Esophagus muscularis mucosa (tissue), 4 donors: ENCODE results near the gene REG3A. TPM values are rescaled to one million over a fixed set of nuclear protein-coding genes. Genes with fewer than 3 reads are reported as not detected.

Experiments used
- DNase-seq: peaks from one replicate; pipeline ENCODE4 v3.0.0-alpha.2; 2017; ENCODE audit errors: extremely low spot score
- H3K27ac ChIP-seq, 4 donors: fragments of 200-600 bp; sonication (generic); replicated peaks in 1 of 4; 1 replicate in 3 of 4; 2 replicates in 1 of 4; pipeline ENCODE4 v1.5.1; 2016 to 2019; ENCODE audit warnings: mild to moderate bottlenecking in 1 of 4
- H3K27me3 ChIP-seq, 4 donors: fragments of 200-600 bp; sonication (generic); one replicate each; pipeline versions ENCODE4 v1.5.1 to v1.6.0; 2016 to 2019
- H3K36me3 ChIP-seq, 4 donors: fragments of 200-600 bp; sonication (generic); one replicate each; pipeline ENCODE4 v1.5.1; 2016 to 2019
- H3K4me1 ChIP-seq, 4 donors: fragments of 200-600 bp; sonication (generic); one replicate each; pipeline ENCODE4 v1.5.1; 2016 to 2019
- H3K4me3 ChIP-seq, 4 donors: fragments of 200-600 bp; sonication (generic); 1 replicate in 2 of 4; 2 replicates in 2 of 4; pipeline ENCODE4 v1.5.1; 2016 to 2019; ENCODE audit warnings: mild to moderate bottlenecking in 4 of 4, moderate library complexity in 1 of 4
- H3K9me3 ChIP-seq, 4 donors: fragments of 200-600 bp; sonication (generic); 1 replicate in 3 of 4; 2 replicates in 1 of 4; pipeline ENCODE4 v1.5.1; 2016 to 2019
- EP300 ChIP-seq: sonication (generic); formaldehyde crosslinking; IDR thresholded peaks from one replicate; pipeline ENCODE4 v1.6.1; 2017; ENCODE audit warnings: antibody characterized with exemption
- POLR2A ChIP-seq: fragments of 450-650 bp; IDR thresholded peaks from one replicate; pipeline ENCODE4 v1.6.1; 2017; ENCODE audit warnings: antibody characterized with exemption, moderate library complexity, mild to moderate bottlenecking, low read depth
- POLR2AphosphoS5 ChIP-seq, 2 donors: sonication (generic); formaldehyde crosslinking; IDR thresholded peaks; one replicate each; pipeline ENCODE4 v1.6.1; 2017; ENCODE audit warnings: antibody characterized with exemption in 2 of 2
- WGBS: methylation state at CpG from one replicate; pipeline ENCODE4 v1.1.5; 2018; 5-methylcytosine and 5-hydroxymethylcytosine counted together
- intact Hi-C: fragments of 100-400 bp; cut with DNase I; formaldehyde crosslinking; loops from one replicate; pipeline ENCODE4 v1.15.1; 2023
- total RNA-seq, 4 donors: library from RNA; depleted of rRNA; stranded (reverse); fragments of >200 nt; gene quantifications; one replicate each; pipeline versions ENCODE4 v1.1.0 to v1.2.1, GENCODE V29; 2016
- TF ChIP-seq, protein P1 (sequence below), 3 experiments: fragments of 200-600 bp in 2 of 3; fragments of 450-650 bp in 1 of 3; sonication (generic) in 2 of 3; IDR thresholded peaks; one replicate each; pipeline ENCODE4 v1.5.1; 2017 to 2019; ENCODE audit warnings: antibody characterized with exemption in 3 of 3, mild to moderate bottlenecking in 2 of 3, moderate library complexity in 1 of 3

Gene REG3A
- total RNA-seq, 4 donors from 2014 or later: not detected

DNA sequence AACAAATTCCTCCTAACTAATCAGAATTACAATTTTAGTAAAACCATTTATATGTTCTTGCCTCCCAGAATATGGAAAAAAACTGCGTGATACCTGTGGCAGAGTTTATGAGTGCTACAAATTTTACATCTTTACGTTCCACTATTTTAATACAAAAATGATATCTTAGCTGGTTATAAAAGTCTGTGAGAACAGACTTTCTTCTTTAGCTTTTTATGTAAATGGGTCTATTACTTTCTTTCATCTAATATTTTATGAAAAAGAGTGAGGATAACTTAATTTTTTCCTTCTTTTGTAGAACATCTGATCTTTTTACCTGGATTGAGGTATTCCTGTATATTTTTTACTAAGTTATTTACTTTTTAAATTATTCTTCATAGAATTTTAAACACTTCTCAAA is 22.1 kb upstream of the REG3A start:
- no peak overlapping the region for H3K4me3 ChIP-seq
- H3K4me1 ChIP-seq: no peaks in the 10 kb centered on the region
- no peaks in the 10 kb centered on the region for H3K36me3 ChIP-seq
- H3K27ac ChIP-seq: no peak overlapping the region
- intact Hi-C loops: no loop called here
- H3K27me3 ChIP-seq: no peaks in the 10 kb centered on the region
- 91% methylated on average over 2 of the region's 2 CpGs for WGBS
- peaks cover 0 to 8% (median 3%) of the 10 kb centered on the region in 4 donors for H3K9me3 ChIP-seq
- DNase-seq: no peak
- TF ChIP-seq, protein P1, sequence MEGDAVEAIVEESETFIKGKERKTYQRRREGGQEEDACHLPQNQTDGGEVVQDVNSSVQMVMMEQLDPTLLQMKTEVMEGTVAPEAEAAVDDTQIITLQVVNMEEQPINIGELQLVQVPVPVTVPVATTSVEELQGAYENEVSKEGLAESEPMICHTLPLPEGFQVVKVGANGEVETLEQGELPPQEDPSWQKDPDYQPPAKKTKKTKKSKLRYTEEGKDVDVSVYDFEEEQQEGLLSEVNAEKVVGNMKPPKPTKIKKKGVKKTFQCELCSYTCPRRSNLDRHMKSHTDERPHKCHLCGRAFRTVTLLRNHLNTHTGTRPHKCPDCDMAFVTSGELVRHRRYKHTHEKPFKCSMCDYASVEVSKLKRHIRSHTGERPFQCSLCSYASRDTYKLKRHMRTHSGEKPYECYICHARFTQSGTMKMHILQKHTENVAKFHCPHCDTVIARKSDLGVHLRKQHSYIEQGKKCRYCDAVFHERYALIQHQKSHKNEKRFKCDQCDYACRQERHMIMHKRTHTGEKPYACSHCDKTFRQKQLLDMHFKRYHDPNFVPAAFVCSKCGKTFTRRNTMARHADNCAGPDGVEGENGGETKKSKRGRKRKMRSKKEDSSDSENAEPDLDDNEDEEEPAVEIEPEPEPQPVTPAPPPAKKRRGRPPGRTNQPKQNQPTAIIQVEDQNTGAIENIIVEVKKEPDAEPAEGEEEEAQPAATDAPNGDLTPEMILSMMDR (IDR thresholded peaks at IDR 0.05): no peak
- TF ChIP-seq POLR2AphosphoS5 (IDR thresholded peaks at IDR 0.05) (no peak), POLR2A (no peak)

DNA sequence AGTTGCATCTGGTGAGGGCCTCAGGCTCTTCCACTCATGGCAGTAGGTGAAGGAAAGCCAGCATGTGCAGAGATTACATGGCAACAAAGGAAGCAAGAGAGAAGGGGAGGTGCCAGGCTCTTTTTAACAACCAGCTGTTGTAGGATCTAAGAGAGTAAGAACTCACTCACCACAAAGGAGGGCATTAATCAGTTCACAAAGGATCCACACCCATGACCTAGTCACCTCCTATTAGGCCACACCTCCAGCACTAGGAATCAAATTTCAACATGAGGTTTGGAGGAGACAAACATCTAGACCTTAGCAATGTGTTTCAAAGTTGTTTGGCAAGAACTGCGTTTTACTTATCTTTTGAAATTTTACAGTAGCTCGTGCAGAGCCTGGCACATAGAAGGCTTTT is 20.5 kb upstream of the REG3A start:
- DNase-seq: no peak
- no peaks in the 10 kb centered on the region for H3K36me3 ChIP-seq
- no peak overlapping the region for H3K4me3 ChIP-seq
- no peaks in the 10 kb centered on the region for H3K4me1 ChIP-seq
- H3K27me3 ChIP-seq: no peaks in the 10 kb centered on the region
- intact Hi-C loops: no loop called here
- 85% methylated on average over 2 of the region's 2 CpGs for WGBS
- no peak overlapping the region for H3K27ac ChIP-seq
- TF ChIP-seq, protein P1 (IDR thresholded peaks at IDR 0.05): no peak
- TF ChIP-seq POLR2A: no peak
- TF ChIP-seq EP300: no peak
- TF ChIP-seq POLR2AphosphoS5 (IDR thresholded peaks at IDR 0.05): no peak
- peaks cover 0 to 8% (median 3%) of the 10 kb centered on the region in 4 donors for H3K9me3 ChIP-seq

DNA sequence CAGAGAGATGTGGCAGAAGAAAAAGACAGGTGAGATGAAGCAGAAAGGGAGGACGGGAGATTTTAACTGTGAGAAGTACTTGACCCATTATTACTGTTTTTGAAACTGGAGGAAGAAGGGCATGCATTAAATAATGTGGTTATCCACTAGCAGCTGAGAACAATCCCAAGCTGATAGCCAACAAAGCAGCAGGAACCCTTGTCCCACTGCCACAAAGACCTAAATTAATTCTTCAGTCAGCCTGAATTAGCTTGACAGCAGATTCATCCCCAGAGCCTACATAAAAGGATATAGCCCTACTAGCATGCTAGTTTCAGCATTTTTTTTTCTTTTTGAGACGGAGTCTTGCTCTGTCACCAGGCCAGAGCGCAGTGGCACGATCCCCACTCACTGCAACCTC is 19.5 kb upstream of the REG3A start:
- Histone ChIP-seq H3K4me1 (no peaks in the 10 kb centered on the region), H3K27ac (no peak overlapping the region), H3K36me3 (no peaks in the 10 kb centered on the region), H3K27me3 (no peaks in the 10 kb centered on the region), H3K4me3 (no peak overlapping the region), H3K9me3 (peaks cover 0 to 8% (median 3%) of the 10 kb centered on the region in 4 donors)
- no peak for TF ChIP-seq POLR2AphosphoS5 (IDR thresholded peaks at IDR 0.05)
- TF ChIP-seq, protein P1 (IDR thresholded peaks at IDR 0.05): no peak
- no peak for TF ChIP-seq POLR2A
- no peak for TF ChIP-seq EP300
- intact Hi-C loops: no loop called here
- DNase-seq: no peak
- WGBS: 69% methylated on average over 4 of the region's 4 CpGs

DNA sequence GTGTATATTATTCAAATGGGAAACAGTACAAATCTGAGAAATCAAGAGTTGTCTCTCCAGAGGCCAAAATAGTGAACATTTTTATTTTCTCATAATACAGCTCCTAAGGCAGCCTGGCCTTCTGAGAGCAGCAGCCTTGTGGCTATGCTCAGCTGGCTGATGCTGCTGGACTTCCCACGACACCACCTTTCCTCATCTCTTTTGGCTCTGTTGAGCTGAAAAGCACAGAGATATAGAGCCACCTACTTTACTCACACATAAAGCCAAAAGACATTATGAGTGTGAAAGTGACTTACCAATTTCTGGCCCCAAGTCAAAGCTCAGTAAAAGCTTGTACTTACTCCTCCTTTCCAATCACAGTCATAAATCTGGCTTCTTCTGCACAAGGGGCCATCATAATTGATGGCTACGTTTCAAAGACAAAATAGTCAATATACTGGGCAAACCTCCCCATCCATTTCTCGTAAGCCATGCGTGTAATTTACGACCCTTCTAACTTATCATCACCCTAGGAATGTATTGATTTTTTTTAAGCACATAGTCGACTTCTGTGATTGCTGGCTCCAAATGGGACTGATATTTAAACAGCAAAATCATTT is 18.6 kb upstream of the REG3A start:
- 70% methylated on average over 6 of the region's 6 CpGs for WGBS

More for the DNA sequence above, 18.6 kb upstream of the REG3A start:
- no peaks in the 10 kb centered on the region for H3K36me3 ChIP-seq
- intact Hi-C loops: no loop called here
- H3K4me1 ChIP-seq: no peaks in the 10 kb centered on the region
- H3K27ac ChIP-seq: no peak overlapping the region
- no peak overlapping the region for H3K4me3 ChIP-seq
- no peak for DNase-seq
- TF ChIP-seq POLR2A (no peak), POLR2AphosphoS5 (IDR thresholded peaks at IDR 0.05) (no peak), EP300 (no peak)
- TF ChIP-seq, protein P1 (IDR thresholded peaks at IDR 0.05): no peak
- H3K9me3 ChIP-seq: peaks cover 0 to 8% (median 3%) of the 10 kb centered on the region in 4 donors
- no peaks in the 10 kb centered on the region for H3K27me3 ChIP-seq
